HepG2 (cell line): ENCODE data around the gene LRRC42. TPM values are rescaled to one million over a fixed set of nuclear protein-coding genes. Genes with fewer than 3 reads are reported as not detected.
A peak's percentile ranks its signal among the peaks of the same experiment; 100 is the strongest.

Experiments used
- ATAD3A ChIP-seq: sonication (generic); formaldehyde crosslinking; IDR thresholded peaks from 2 replicates; pipeline ENCODE4 v1.4.0; 2020; ENCODE audit warnings: missing genetic modification reagents
- CBX1 ChIP-seq: IDR thresholded peaks from one replicate; pipeline ENCODE4 v1.6.1; 2016; ENCODE audit warnings: antibody characterized with exemption, low read depth
- FOSL1 ChIP-seq: sonication (generic); formaldehyde crosslinking; IDR thresholded peaks from 2 replicates; pipeline ENCODE4 v1.9.0; 2021; ENCODE audit warnings: missing genetic modification reagents, borderline replicate concordance
- FOXO1 ChIP-seq: sonication (generic); formaldehyde crosslinking; IDR thresholded peaks from 2 replicates; pipeline ENCODE4 v1.4.0; 2020; ENCODE audit warnings: missing genetic modification reagents
- HNRNPLL ChIP-seq: fragments of 200-400 bp; formaldehyde crosslinking; IDR thresholded peaks from 2 replicates; pipeline ENCODE4 v1.6.1; 2017; ENCODE audit warnings: mild to moderate bottlenecking, low read depth, low read length; ENCODE audit not compliant: poor library complexity, severe bottlenecking
- KAT8 ChIP-seq: IDR thresholded peaks from 2 replicates; pipeline ENCODE4 v1.6.1; 2016; ENCODE audit warnings: missing genetic modification reagents, missing compliant biosample characterization
- KLF15 ChIP-seq: sonication (generic); formaldehyde crosslinking; IDR thresholded peaks from 2 replicates; pipeline ENCODE4 v1.8.1; 2023; ENCODE audit warnings: borderline replicate concordance, mild to moderate bottlenecking, inconsistent platforms, missing genetic modification reagents, mixed read lengths
- MTA1 ChIP-seq: sonication (generic); formaldehyde crosslinking; IDR thresholded peaks from 2 replicates; pipeline ENCODE4 v1.4.0; 2020; ENCODE audit warnings: missing genetic modification reagents, mild to moderate bottlenecking, borderline replicate concordance
- NR2C2 ChIP-seq: sonication (generic); formaldehyde crosslinking; IDR thresholded peaks from 2 replicates; pipeline ENCODE4 v1.4.0; 2020; ENCODE audit warnings: missing genetic modification reagents, mild to moderate bottlenecking, moderate library complexity, borderline replicate concordance
- PHF20 ChIP-seq: sonication (generic); formaldehyde crosslinking; IDR thresholded peaks from 2 replicates; pipeline ENCODE4 v1.5.0; 2020; ENCODE audit warnings: mild to moderate bottlenecking, missing genetic modification reagents
- RAD51 ChIP-seq: fragments of 450-650 bp; IDR thresholded peaks from 2 replicates; pipeline ENCODE4 v1.6.1; 2016; ENCODE audit warnings: borderline replicate concordance
- ZIK1 ChIP-seq: sonication (generic); formaldehyde crosslinking; IDR thresholded peaks from 2 replicates; pipeline ENCODE4 v1.5.0; 2020; ENCODE audit warnings: mild to moderate bottlenecking, low read depth, missing genetic modification reagents, borderline replicate concordance
- ZNF136 ChIP-seq: sonication (generic); formaldehyde crosslinking; IDR thresholded peaks from 2 replicates; pipeline ENCODE4 v1.8.1; 2022; ENCODE audit warnings: low read depth, mild to moderate bottlenecking, moderate library complexity, missing genetic modification reagents
- ZNF280D ChIP-seq: sonication (generic); formaldehyde crosslinking; IDR thresholded peaks from 2 replicates; pipeline ENCODE4 v1.5.1; 2020; ENCODE audit warnings: mild to moderate bottlenecking, missing genetic modification reagents
- ZNF431 ChIP-seq: sonication (generic); formaldehyde crosslinking; IDR thresholded peaks from 2 replicates; pipeline ENCODE4 v1.9.0; 2022; ENCODE audit warnings: missing genetic modification reagents, low read depth, mild to moderate bottlenecking, borderline replicate concordance
- ZNF446 ChIP-seq: sonication (generic); formaldehyde crosslinking; IDR thresholded peaks from 2 replicates; pipeline ENCODE4 v1.5.0; 2020; ENCODE audit warnings: mild to moderate bottlenecking, missing genetic modification reagents
- ZNF878 ChIP-seq: sonication (generic); formaldehyde crosslinking; IDR thresholded peaks from 2 replicates; pipeline ENCODE4 v1.8.1; 2023; ENCODE audit warnings: mild to moderate bottlenecking, missing genetic modification reagents, moderate library complexity
- polyA plus RNA-seq, 8 experiments: library from polyadenylated mRNA; depleted of rRNA in 3 of 8; stranded (reverse) in 7 of 8; unstranded in 1 of 8; fragments of >200 nt; fragmentation: Illumina TruSeq in 4 of 8; extraction: Trizol in 4 of 8; gene quantifications; 2 replicates each; pipeline versions ENCODE4 v1.2.1 to v1.2.3, GENCODE V29; 2011 to 2016; ENCODE audit warnings: low read depth in 4 of 8, missing spikeins in 1 of 8, mixed read lengths in 1 of 8; ENCODE audit not compliant: insufficient read depth in 1 of 8
- total RNA-seq, 5 experiments: library from RNA; depleted of rRNA; stranded (reverse); fragments of >200 nt; fragmentation: Illumina TruSeq; extraction: Trizol; gene quantifications; 2 replicates each; pipeline ENCODE4 v1.2.3, GENCODE V29; 2016; ENCODE audit warnings: low read depth in 1 of 5
- TF ChIP-seq, protein P1 (sequence below): sonication (generic); formaldehyde crosslinking; IDR thresholded peaks from 2 replicates; pipeline ENCODE4 v1.4.0; 2020; ENCODE audit warnings: mild to moderate bottlenecking, missing genetic modification reagents, borderline replicate concordance
- TF ChIP-seq, protein P2 (sequence below): sonication (generic); formaldehyde crosslinking; IDR thresholded peaks from 2 replicates; pipeline ENCODE4 v1.5.1; 2020; ENCODE audit warnings: missing genetic modification reagents, mild to moderate bottlenecking, borderline replicate concordance

The LRRC42 gene
- total and polyA plus RNA-seq, 2 of the 13 experiments (the other 11 are each of a cell fraction or from before 2014, with no cell fraction given): 30.6 to 43.6 TPM

DNA sequence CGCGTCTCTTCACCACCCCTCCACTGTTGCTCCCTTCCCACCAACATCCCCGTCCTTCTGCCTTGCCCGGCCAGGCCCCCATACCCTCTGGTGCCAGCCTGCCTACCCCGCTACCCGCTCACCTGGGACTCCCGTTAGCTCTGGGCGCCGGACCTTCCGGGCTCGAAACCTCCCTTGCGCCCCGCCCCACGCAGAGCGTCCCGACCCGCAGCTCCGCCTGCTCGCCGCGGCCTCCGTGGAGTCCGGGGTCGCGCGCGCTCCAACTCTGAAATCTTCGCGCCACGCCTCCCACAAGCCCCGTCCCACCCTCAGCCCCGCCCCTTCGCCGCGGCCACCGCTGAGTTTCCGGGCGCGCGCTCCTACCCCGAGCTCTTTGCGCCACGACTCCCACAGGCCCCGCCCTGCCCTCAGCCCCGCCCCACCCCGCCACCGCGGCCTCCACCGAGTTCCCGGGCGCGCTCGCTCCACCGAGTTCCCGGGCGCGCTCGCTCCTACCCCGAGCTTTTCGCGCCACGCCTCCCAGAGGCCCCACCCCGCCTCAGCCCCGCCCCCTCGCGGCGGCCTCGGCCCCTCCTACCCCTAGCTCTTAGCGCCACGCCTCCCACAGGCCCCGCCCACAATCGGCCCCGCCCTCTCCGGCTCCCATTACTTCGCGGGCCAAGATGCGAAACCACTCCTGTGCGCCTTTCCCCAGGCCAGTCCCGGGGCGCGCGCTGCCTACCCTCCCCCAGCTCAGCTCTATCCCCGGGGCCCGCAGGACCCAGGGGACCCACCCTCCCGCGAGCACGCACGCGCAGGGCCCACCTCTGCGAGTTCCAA is 508 bp upstream of the LRRC42 start, which contains the start of gene IFT25 (continued):
- TF ChIP-seq, protein P1, sequence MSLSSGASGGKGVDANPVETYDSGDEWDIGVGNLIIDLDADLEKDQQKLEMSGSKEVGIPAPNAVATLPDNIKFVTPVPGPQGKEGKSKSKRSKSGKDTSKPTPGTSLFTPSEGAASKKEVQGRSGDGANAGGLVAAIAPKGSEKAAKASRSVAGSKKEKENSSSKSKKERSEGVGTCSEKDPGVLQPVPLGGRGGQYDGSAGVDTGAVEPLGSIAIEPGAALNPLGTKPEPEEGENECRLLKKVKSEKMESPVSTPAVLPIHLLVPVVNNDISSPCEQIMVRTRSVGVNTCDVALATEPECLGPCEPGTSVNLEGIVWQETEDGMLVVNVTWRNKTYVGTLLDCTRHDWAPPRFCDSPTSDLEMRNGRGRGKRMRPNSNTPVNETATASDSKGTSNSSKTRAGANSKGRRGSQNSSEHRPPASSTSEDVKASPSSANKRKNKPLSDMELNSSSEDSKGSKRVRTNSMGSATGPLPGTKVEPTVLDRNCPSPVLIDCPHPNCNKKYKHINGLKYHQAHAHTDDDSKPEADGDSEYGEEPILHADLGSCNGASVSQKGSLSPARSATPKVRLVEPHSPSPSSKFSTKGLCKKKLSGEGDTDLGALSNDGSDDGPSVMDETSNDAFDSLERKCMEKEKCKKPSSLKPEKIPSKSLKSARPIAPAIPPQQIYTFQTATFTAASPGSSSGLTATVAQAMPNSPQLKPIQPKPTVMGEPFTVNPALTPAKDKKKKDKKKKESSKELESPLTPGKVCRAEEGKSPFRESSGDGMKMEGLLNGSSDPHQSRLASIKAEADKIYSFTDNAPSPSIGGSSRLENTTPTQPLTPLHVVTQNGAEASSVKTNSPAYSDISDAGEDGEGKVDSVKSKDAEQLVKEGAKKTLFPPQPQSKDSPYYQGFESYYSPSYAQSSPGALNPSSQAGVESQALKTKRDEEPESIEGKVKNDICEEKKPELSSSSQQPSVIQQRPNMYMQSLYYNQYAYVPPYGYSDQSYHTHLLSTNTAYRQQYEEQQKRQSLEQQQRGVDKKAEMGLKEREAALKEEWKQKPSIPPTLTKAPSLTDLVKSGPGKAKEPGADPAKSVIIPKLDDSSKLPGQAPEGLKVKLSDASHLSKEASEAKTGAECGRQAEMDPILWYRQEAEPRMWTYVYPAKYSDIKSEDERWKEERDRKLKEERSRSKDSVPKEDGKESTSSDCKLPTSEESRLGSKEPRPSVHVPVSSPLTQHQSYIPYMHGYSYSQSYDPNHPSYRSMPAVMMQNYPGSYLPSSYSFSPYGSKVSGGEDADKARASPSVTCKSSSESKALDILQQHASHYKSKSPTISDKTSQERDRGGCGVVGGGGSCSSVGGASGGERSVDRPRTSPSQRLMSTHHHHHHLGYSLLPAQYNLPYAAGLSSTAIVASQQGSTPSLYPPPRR (CRISPR knock-in tag): 0 out of 2 replicates have a peak, but pooled peaks have one; percentile 21
- TF ChIP-seq NR2C2 (CRISPR knock-in tag): no peak
- TF ChIP-seq, protein P2, sequence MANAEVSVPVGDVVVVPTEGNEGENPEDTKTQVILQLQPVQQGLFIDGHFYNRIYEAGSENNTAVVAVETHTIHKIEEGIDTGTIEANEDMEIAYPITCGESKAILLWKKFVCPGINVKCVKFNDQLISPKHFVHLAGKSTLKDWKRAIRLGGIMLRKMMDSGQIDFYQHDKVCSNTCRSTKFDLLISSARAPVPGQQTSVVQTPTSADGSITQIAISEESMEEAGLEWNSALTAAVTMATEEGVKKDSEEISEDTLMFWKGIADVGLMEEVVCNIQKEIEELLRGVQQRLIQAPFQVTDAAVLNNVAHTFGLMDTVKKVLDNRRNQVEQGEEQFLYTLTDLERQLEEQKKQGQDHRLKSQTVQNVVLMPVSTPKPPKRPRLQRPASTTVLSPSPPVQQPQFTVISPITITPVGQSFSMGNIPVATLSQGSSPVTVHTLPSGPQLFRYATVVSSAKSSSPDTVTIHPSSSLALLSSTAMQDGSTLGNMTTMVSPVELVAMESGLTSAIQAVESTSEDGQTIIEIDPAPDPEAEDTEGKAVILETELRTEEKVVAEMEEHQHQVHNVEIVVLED (CRISPR knock-in tag): peak; percentile 77
- 0 out of 2 replicates have a peak, but pooled peaks have one; percentile 31 for TF ChIP-seq PHF20 (CRISPR knock-in tag)
- TF ChIP-seq HNRNPLL: peak; percentile 30
- 0 out of 2 replicates have a peak, but pooled peaks have one; percentile 67 for TF ChIP-seq ZNF446 (CRISPR knock-in tag)
- TF ChIP-seq MTA1: peak; percentile 75; the same call in 1 of the 2 replicates
- TF ChIP-seq ZNF280D (CRISPR knock-in tag): no peak
- TF ChIP-seq ZIK1 (CRISPR knock-in tag): 0 out of 2 replicates have a peak, but pooled peaks have one; percentile 31
- no peak for TF ChIP-seq ZNF431 (CRISPR knock-in tag)
- 0 out of 2 replicates have a peak, but pooled peaks have one; percentile 36 for TF ChIP-seq KLF15
- no peak for TF ChIP-seq ZNF136 (CRISPR knock-in tag)
- TF ChIP-seq ATAD3A (CRISPR knock-in tag): no peak
- no peak for TF ChIP-seq FOXO1
- no peak for TF ChIP-seq FOSL1 (CRISPR knock-in tag)
- no peak for TF ChIP-seq CBX1
- no peak; the same call in 1 of the 2 replicates for TF ChIP-seq KAT8 (CRISPR knock-in tag)
- no peak for TF ChIP-seq ZNF878 (CRISPR knock-in tag)
- no peak for TF ChIP-seq RAD51
